HepG2 (cell line): ENCODE measurements around the gene ALCAM. TPM values are rescaled to one million over a fixed set of nuclear protein-coding genes. Genes with fewer than 3 reads are reported as not detected.

Experiments used
- ATAC-seq: fragments of 200-7000 bp; cut with Tn5 transposase; 3 replicates; pipeline ENCODE4 v1.9.1; 2020; ENCODE audit warnings: mild to moderate bottlenecking, moderate library complexity
- BruUV-seq: library from RNA; stranded (reverse); fragments of 400-500 nt; replicated peaks from 2 replicates; lab custom pipeline; 2021; lab: Mats Ljungman, UMichigan
- CTCF ChIA-PET: fragments of 300-600 bp; formaldehyde crosslinking; extraction: SDS; loops from one replicate; lab custom pipeline; 2021; ENCODE audit warnings: low total read pairs, inconsistent platforms, low intra/inter-chr PET ratio; lab: Yijun Ruan, JAX
- POLR2A ChIA-PET: fragments of 350-600 bp; sonication (Branson Sonifier 250); formaldehyde crosslinking; loops from one replicate; lab custom pipeline; 2020; ENCODE audit warnings: antibody characterized with exemption, inconsistent platforms; lab: Yijun Ruan, JAX
- DNase-seq: peaks from one replicate; pipeline ENCODE4 v3.0.0-alpha.2; 2015; ENCODE audit warnings: low spot score
- FAIRE-seq: peaks from 3 replicates; lab custom pipeline; 2011; peaks lifted over from hg19 to GRCh38; lab: Jason Lieb, UNC
- H2AFZ ChIP-seq: one replicate; pipeline ENCODE4 v1.6.1; 2011; ENCODE audit warnings: low read length, inconsistent platforms
- H3K27ac ChIP-seq: fragments of 300-600 bp; 3 replicates; pipeline ENCODE4 v1.8.0; 2011; ENCODE audit warnings: mixed run types, mild to moderate bottlenecking, mixed read lengths, low read length, inconsistent platforms; ENCODE audit not compliant: insufficient read depth; ENCODE audit errors: extremely low read length
- H3K27me3 ChIP-seq, 2 experiments: fragments of 200-600 bp in 1 of 2; 2 replicates in 1 of 2; 3 replicates in 1 of 2; pipeline versions ENCODE4 v1.6.0 to v1.8.0; 2011; ENCODE audit warnings: low read length in 2 of 2, mild to moderate bottlenecking in 2 of 2, moderate library complexity in 2 of 2, inconsistent platforms in 1 of 2; ENCODE audit not compliant: insufficient read depth in 2 of 2, control insufficient read depth in 1 of 2
- H3K36me3 ChIP-seq, 2 experiments: fragments of 200-600 bp in 1 of 2; replicated peaks in 1 of 2; 2 replicates in 1 of 2; 3 replicates in 1 of 2; pipeline versions ENCODE4 v1.5.1 to v1.8.0; 2011; ENCODE audit warnings: low read length in 2 of 2, inconsistent platforms in 1 of 2; ENCODE audit not compliant: insufficient read depth in 2 of 2, control insufficient read depth in 1 of 2
- H3K4me1 ChIP-seq: 2 replicates; pipeline ENCODE4 v1.5.1; 2012; ENCODE audit warnings: low read length, inconsistent platforms; ENCODE audit not compliant: insufficient read depth
- H3K4me2 ChIP-seq: 2 replicates; pipeline ENCODE4 v1.6.0; 2011; ENCODE audit warnings: low read depth, low read length, inconsistent platforms
- H3K4me3 ChIP-seq, 3 experiments: fragments of 200-600 bp in 1 of 3; sonication (generic), shearing (Covaris generic) in 1 of 3; replicated peaks in 1 of 3; 2 replicates each; pipeline ENCODE4 v1.5.1; 2011 to 2016; ENCODE audit warnings: low read length in 3 of 3, inconsistent platforms in 2 of 3, low read depth in 2 of 3, mild to moderate bottlenecking in 2 of 3, control low read depth in 1 of 3, mixed read lengths in 1 of 3; ENCODE audit not compliant: insufficient read depth in 1 of 3
- H3K79me2 ChIP-seq: one replicate; pipeline ENCODE4 v1.6.1; 2011; ENCODE audit warnings: low read length, inconsistent platforms; ENCODE audit not compliant: insufficient read depth
- H3K9ac ChIP-seq: 2 replicates; pipeline ENCODE4 v1.6.0; 2011; ENCODE audit warnings: mild to moderate bottlenecking, low read depth, low read length, inconsistent platforms; ENCODE audit not compliant: insufficient read depth
- H3K9me3 ChIP-seq: 2 replicates; pipeline ENCODE4 v1.5.1; 2012; ENCODE audit warnings: mild to moderate bottlenecking, low read length
- H4K20me1 ChIP-seq: 2 replicates; pipeline ENCODE4 v1.6.0; 2011; ENCODE audit warnings: inconsistent platforms, mild to moderate bottlenecking, low read length, moderate library complexity; ENCODE audit not compliant: insufficient read depth
- AKAP8 ChIP-seq: sonication (generic); formaldehyde crosslinking; IDR thresholded peaks from 2 replicates; pipeline ENCODE4 v1.5.1; 2020; ENCODE audit warnings: mild to moderate bottlenecking, missing genetic modification reagents
- DRAP1 ChIP-seq: IDR thresholded peaks from 2 replicates; pipeline ENCODE4 v1.6.1; 2016; ENCODE audit warnings: missing genetic modification reagents, missing compliant biosample characterization
- NFYB ChIP-seq: sonication (generic); formaldehyde crosslinking; IDR thresholded peaks from 2 replicates; pipeline ENCODE4 v1.4.0; 2020; ENCODE audit warnings: missing genetic modification reagents
- PRDM4 ChIP-seq: sonication (generic); formaldehyde crosslinking; IDR thresholded peaks from 2 replicates; pipeline ENCODE4 v1.9.0; 2021; ENCODE audit warnings: missing genetic modification reagents, borderline replicate concordance
- SALL2 ChIP-seq: sonication (generic); formaldehyde crosslinking; IDR thresholded peaks from 2 replicates; pipeline ENCODE4 v1.8.1; 2023; ENCODE audit warnings: mild to moderate bottlenecking, missing genetic modification reagents, inconsistent platforms
- TCF12 ChIP-seq, 2 experiments: fragments of 450-650 bp in 1 of 2; sonication (generic) in 1 of 2; formaldehyde crosslinking in 1 of 2; IDR thresholded peaks; 2 replicates each; pipeline versions ENCODE4 v1.6.1 to v1.8.0; 2017 to 2022; ENCODE audit warnings: antibody characterized with exemption in 1 of 2, mild to moderate bottlenecking in 1 of 2, missing genetic modification reagents in 1 of 2, moderate library complexity in 1 of 2
- ZNF232 ChIP-seq: sonication (generic); formaldehyde crosslinking; IDR thresholded peaks from 2 replicates; pipeline ENCODE4 v1.4.0; 2020; ENCODE audit warnings: missing genetic modification reagents, borderline replicate concordance
- ZNF556 ChIP-seq: sonication (generic); formaldehyde crosslinking; IDR thresholded peaks from 2 replicates; pipeline ENCODE4 v1.4.0; 2020; ENCODE audit warnings: mild to moderate bottlenecking, missing genetic modification reagents, borderline replicate concordance
- ZNF562 ChIP-seq: sonication (generic); formaldehyde crosslinking; IDR thresholded peaks from 2 replicates; pipeline ENCODE4 v1.8.0; 2022; ENCODE audit warnings: missing genetic modification reagents, borderline replicate concordance
- ZNF605 ChIP-seq: sonication (generic); formaldehyde crosslinking; IDR thresholded peaks from 2 replicates; pipeline ENCODE4 v1.8.0; 2022; ENCODE audit warnings: mild to moderate bottlenecking, missing genetic modification reagents
- in situ Hi-C: cut with HindIII; loops from 2 replicates; pipeline ENCODE4 v1.10.0; 2017; ENCODE audit warnings: low pct_unique_long_range_greater_than_20kb; ENCODE audit not compliant: extremely low pct_ligation_motif_present
- intact Hi-C: fragments of 100-400 bp; cut with micrococcal nuclease; formaldehyde crosslinking; loops from one replicate; pipeline ENCODE4 v1.10.0; 2022; ENCODE audit not compliant: unreplicated experiment
- polyA plus RNA-seq, 8 experiments: library from polyadenylated mRNA; depleted of rRNA in 3 of 8; stranded (reverse) in 7 of 8; unstranded in 1 of 8; fragments of >200 nt; fragmentation: Illumina TruSeq in 4 of 8; extraction: Trizol in 4 of 8; gene quantifications; 2 replicates each; pipeline versions ENCODE4 v1.2.1 to v1.2.3, GENCODE V29; 2011 to 2016; ENCODE audit warnings: low read depth in 4 of 8, missing spikeins in 1 of 8, mixed read lengths in 1 of 8; ENCODE audit not compliant: insufficient read depth in 1 of 8
- total RNA-seq, 5 experiments: library from RNA; depleted of rRNA; stranded (reverse); fragments of >200 nt; fragmentation: Illumina TruSeq; extraction: Trizol; gene quantifications; 2 replicates each; pipeline ENCODE4 v1.2.3, GENCODE V29; 2016; ENCODE audit warnings: low read depth in 1 of 5

Gene ALCAM
- total and polyA plus RNA-seq, 2 of the 13 experiments (the other 11 are each of a cell fraction or from before 2014, with no cell fraction given), result 26.0 to 33.1 TPM

DNA sequence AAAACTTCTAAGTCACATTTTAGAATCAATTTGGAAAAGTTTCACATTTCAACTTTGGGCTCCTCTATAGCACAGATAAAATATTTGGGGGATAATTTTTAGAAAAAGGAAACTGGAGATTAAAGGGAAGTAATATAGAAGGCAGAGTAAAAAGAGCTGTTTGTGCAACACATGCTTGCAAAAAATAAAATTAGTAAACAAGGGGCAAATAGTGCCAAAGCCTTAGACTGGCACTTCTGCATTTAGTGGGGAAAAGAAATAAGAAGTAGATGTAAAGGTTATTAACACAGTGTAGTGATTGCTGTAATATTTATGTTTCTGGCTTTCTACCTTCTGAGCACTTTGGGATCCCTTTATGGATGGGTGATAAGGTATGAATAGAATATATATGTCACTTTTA, 255.5 kb downstream of the ALCAM start:
- H3K79me2 ChIP-seq, result no peaks in the 10 kb centered on the region
- in situ Hi-C loops (no loop called here), intact Hi-C loops (no loop called here)
- no peak for ATAC-seq
- no peak for FAIRE-seq
- no peaks in the 10 kb centered on the region for H3K36me3 ChIP-seq
- no peaks in the 10 kb centered on the region for H4K20me1 ChIP-seq
- no peak overlapping the region for H3K27ac ChIP-seq
- BruUV-seq, result no TSS peak
- POLR2A ChIA-PET, result no interaction called here
- no peak overlapping the region for H3K4me2 ChIP-seq
- no peak overlapping the region for H3K9ac ChIP-seq
- CTCF ChIA-PET, result no interaction called here
- H3K9me3 ChIP-seq, result no peaks in the 10 kb centered on the region
- TF ChIP-seq PRDM4 (CRISPR knock-in tag), result no peak
- TF ChIP-seq DRAP1 (CRISPR knock-in tag), result no peak
- no peak for TF ChIP-seq AKAP8 (CRISPR knock-in tag)
- TF ChIP-seq NFYB (CRISPR knock-in tag), result no peak
- TF ChIP-seq ZNF562 (CRISPR knock-in tag), result no peak
- no peak for TF ChIP-seq ZNF232 (CRISPR knock-in tag)
- TF ChIP-seq ZNF556 (CRISPR knock-in tag), result no peak
- no peak for TF ChIP-seq SALL2
- TF ChIP-seq ZNF605 (CRISPR knock-in tag), result no peak
- no peak for TF ChIP-seq TCF12 (IDR thresholded peaks at IDR 0.05)
- no peak for TF ChIP-seq TCF12 (CRISPR knock-in tag; IDR thresholded peaks at IDR 0.05)
- DNase-seq, result no peak
- H2AFZ ChIP-seq, result no peak overlapping the region
- H3K4me3 ChIP-seq, result no peak overlapping the region
- no peaks in the 10 kb centered on the region; a peak in 1 of 5 replicates for H3K27me3 ChIP-seq
- H3K4me1 ChIP-seq, result no peaks in the 10 kb centered on the region
